Measurements from ENCODE around the gene CORO7.

CORO7 gene

GRCh38 chr16:4393240-4393600 lies 23.2 kb downstream of the CORO7 start:
- no peak for DNase-seq (ENCODE audit: low read depth, low spot score)
- no peak for TF ChIP-seq CTCF (IDR thresholded peaks at IDR 0.05; ENCODE audit: low read depth, low read length)
- in situ Hi-C loops (cut with HindIII; ENCODE audit: low sequenced_read_pairs) = no loop called here
- no peak overlapping the region for H3K4me3 ChIP-seq (ENCODE audit: low read depth, low read length)

- H3K4me3 ChIP-seq (ENCODE audit: low read depth, low read length) = no peak overlapping the region
- peak; percentile 63 for DNase-seq (ENCODE audit: low read depth, low spot score)
- no peak for TF ChIP-seq CTCF (IDR thresholded peaks at IDR 0.05; ENCODE audit: low read depth, low read length)
- in situ Hi-C loops (cut with HindIII; ENCODE audit: low sequenced_read_pairs) = no loop called here
These were observed 23.8 kb downstream of the CORO7 start for GRCh38 chr16:4392382-4393239.

GRCh38 chr16:4391631-4392381 lies 24.6 kb downstream of the CORO7 start:
- no peak for DNase-seq (ENCODE audit: low read depth, low spot score)
- in situ Hi-C loops (cut with HindIII; ENCODE audit: low sequenced_read_pairs) = no loop called here
- no peak for TF ChIP-seq CTCF (IDR thresholded peaks at IDR 0.05; ENCODE audit: low read depth, low read length)
- no peak overlapping the region for H3K4me3 ChIP-seq (ENCODE audit: low read depth, low read length)

GRCh38 chr16:4390266-4391260 lies 25.8 kb downstream of the CORO7 start:
- peak; percentile 35 for TF ChIP-seq CTCF (IDR thresholded peaks at IDR 0.05; ENCODE audit: low read depth, low read length)
- H3K4me3 ChIP-seq (ENCODE audit: low read depth, low read length) = no peak overlapping the region
- no peak for DNase-seq (ENCODE audit: low read depth, low spot score)
- in situ Hi-C loops (cut with HindIII; ENCODE audit: low sequenced_read_pairs) = no loop called here

- no peak overlapping the region for H3K4me3 ChIP-seq (ENCODE audit: low read depth, low read length)
- TF ChIP-seq CTCF (IDR thresholded peaks at IDR 0.05; ENCODE audit: low read depth, low read length) = no peak
- DNase-seq (ENCODE audit: low read depth, low spot score) = no peak
- in situ Hi-C loops (cut with HindIII; ENCODE audit: low sequenced_read_pairs) = no loop called here
These were observed 27.1 kb downstream of the CORO7 start for GRCh38 chr16:4389051-4389955.

Data from astrocyte of the spinal cord (primary cell).